GM19351 (cell line): ENCODE results near the gene TMEM219.

Experiments used
- ATAC-seq: cut with Tn5 transposase; IDR thresholded peaks from one replicate; pipeline ENCODE4 v1.9.1; 2021; ENCODE audit warnings: mild to moderate bottlenecking, moderate library complexity; ENCODE audit not compliant: unreplicated experiment

TMEM219 gene

DNA sequence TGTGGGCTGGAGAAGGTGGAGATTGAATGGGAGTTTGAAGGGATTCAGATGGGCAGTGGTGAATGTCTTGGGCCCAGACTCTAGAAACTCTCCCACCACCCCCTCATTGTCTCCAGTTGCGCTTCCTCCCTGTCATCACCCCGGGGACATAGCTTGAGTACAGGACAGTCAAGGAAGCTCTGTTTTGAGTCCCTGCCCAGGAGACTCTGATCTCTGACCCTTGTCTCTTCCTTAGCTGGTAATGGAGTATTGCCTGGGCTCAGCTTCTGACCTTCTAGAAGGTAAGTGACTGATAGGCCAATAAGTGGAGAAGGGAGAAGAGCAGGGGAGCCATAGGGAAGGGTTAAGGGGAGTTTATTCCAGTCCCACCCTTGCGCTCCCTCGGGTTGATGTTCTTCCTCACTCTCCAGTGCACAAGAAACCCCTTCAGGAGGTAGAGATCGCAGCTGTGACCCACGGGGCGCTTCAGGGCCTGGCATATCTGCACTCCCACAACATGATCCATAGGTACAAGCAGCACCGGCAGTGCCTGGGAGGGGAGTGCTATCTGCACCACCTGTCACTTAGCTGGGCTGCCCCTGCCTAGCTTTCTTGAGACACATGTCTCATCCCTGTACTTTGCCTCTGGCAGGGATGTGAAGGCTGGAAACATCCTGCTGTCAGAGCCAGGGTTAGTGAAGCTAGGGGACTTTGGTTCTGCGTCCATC lies 16.8 kb downstream of the TMEM219 start:
- no peak for ATAC-seq

DNA sequence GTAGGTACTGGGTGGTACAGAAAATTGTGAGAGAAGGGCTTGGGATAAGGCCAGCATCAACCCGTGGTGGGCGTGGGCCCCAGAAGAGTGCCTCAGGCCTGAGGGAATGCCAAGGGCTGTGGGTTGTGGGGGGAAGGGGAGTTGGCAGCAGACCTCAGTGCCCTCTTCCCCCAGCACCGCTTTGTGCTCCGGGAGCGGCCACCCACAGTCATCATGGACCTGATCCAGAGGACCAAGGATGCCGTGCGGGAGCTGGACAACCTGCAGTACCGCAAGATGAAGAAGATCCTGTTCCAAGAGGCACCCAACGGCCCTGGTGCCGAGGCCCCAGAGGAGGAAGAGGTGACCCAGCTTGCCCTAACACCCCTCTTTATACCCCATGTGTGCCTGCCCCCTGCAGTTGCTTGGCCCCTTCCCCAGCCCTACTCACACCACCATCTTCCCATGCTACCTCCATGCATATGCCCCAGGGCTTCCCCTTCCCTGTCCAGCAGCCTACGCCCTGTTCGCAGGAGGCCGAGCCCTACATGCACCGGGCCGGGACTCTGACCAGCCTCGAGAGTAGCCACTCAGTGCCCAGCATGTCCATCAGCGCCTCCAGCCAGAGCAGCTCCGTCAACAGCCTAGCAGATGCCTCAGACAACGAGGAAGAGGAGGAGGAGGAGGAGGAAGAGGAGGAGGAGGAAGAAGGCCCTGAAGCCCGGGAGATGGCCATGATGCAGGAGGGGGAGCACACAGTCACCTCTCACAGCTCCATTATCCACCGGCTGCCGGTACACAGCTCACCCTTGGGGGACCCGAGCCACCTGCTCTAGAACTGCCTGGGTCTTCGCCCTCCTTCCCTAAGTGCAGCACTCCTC lies 20.9 kb downstream of the TMEM219 start:
- ATAC-seq: no peak

DNA sequence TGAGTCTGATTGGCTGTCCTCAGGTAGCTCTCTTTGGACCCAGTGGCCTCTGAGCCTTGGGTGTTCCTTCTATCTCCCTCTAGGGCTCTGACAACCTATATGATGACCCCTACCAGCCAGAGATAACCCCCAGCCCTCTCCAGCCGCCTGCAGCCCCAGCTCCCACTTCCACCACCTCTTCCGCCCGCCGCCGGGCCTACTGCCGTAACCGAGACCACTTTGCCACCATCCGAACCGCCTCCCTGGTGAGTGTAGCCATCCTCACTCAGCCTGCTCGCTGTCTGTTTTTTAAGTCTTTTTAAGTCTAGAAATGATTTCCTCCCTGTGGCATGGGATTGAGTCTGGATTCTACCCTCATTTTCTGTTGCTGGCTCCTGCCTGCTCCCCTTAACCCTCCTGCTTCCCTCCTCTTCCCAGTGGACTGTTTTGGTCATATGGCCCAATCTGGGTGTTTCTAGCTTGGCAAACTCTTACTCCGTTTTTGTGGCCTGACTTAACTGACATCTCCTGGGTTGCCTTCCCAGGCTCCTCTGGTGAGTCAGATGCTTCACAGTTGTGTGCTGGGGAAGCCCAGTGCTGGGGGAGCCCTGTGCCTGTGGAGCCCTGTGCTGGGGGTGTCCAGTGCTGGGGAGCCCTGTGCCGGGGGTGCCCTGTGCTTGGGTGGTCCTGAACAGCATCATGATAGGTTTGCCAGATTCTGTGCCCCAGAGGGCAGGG lies 21.7 kb downstream of the TMEM219 start:
- no peak for ATAC-seq

DNA sequence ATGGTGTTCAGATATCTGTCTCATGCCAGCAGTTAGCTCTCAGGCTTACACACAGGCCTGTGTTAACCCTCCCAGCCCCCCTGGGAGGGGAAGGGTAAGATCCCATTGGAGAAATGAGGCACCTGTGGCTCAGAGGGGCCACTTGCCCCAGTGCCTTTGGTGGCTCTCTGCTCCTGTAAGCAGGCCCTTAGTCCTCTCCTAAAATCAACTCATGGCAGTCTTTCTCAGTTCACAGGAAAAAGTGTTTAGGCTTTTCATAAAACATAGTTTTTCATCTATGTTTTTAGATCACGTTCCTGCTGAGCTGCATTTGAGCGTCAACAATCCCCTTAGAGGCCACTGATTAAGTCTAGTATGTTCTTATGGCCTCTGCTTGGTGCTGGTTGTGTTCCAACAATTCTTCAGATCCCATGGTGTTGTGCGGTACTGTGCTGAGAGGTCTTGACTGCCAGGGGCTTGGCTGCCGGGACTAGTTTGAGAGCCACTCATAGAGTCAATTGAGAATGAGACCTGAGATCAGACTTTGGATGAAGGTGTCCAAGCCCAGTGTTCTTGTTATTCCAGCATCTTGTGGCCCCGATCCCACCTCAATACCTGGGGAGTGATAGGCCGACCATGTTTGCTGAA lies 22.4 kb downstream of the TMEM219 start:
- no peak for ATAC-seq

DNA sequence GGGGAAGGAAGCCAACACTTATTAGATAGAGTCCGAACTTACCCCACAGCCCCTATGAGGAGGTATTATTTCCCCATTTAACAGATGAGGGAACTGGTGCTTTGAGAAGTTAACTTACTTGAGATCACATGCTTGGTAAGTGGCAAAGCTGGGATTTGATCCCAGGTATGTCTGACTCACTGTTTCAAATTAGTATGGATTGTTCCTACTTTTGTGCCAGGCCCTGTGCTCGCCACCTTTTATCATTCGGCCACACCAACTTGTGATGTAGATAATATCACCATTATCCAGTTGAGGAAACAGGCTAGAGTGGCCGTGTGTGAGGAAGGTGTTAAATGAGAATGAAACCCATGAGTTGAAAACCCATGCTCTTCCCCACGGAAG lies 22.9 kb downstream of the TMEM219 start:
- no peak for ATAC-seq

DNA sequence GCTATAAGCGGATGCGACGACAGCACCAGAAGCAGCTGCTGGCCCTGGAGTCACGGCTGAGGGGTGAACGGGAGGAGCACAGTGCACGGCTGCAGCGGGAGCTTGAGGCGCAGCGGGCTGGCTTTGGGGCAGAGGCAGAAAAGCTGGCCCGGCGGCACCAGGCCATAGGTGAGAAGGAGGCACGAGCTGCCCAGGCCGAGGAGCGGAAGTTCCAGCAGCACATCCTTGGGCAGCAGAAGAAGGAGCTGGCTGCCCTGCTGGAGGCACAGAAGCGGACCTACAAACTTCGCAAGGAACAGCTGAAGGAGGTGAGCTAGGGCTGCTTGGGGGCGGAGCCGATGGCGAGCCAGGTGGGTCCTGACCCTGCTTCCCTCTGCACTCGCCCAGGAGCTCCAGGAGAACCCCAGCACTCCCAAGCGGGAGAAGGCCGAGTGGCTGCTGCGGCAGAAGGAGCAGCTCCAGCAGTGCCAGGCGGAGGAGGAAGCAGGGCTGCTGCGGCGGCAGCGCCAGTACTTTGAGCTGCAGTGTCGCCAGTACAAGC lies 23.5 kb downstream of the TMEM219 start:
- ATAC-seq: no peak

DNA sequence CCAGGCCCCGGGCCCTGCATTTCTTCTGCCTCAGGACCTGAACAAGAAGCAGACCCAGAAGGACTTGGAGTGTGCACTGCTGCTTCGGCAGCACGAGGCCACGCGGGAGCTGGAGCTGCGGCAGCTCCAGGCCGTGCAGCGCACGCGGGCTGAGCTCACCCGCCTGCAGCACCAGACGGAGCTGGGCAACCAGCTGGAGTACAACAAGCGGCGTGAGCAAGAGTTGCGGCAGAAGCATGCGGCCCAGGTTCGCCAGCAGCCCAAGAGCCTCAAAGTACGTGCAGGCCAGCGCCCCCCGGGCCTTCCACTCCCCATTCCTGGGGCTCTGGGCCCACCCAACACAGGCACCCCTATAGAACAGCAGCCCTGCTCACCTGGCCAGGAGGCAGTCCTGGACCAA lies 24.4 kb downstream of the TMEM219 start:
- no peak for ATAC-seq

DNA sequence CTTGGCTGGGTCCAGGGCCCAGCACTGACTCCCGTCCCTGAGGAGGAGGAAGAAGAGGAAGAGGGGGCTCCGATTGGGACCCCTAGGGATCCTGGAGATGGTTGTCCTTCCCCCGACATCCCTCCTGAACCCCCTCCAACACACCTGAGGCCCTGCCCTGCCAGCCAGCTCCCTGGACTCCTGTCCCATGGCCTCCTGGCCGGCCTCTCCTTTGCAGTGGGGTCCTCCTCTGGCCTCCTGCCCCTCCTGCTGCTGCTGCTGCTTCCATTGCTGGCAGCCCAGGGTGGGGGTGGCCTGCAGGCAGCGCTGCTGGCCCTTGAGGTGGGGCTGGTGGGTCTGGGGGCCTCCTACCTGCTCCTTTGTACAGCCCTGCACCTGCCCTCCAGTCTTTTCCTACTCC lies 25.1 kb downstream of the TMEM219 start:
- no peak for ATAC-seq

DNA sequence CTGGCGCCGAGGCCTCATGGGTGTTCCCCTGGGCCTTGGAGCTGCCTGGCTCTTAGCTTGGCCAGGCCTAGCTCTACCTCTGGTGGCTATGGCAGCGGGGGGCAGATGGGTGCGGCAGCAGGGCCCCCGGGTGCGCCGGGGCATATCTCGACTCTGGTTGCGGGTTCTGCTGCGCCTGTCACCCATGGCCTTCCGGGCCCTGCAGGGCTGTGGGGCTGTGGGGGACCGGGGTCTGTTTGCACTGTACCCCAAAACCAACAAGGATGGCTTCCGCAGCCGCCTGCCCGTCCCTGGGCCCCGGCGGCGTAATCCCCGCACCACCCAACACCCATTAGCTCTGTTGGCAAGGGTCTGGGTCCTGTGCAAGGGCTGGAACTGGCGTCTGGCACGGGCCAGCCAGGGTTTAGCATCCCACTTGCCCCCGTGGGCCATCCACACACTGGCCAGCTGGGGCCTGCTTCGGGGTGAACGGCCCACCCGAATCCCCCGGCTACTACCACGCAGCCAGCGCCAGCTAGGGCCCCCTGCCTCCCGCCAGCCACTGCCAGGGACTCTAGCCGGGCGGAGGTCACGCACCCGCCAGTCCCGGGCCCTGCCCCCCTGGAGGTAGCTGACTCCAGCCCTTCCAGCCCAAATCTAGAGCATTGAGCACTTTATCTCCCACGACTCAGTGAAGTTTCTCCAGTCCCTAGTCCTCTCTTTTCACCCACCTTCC lies 25.6 kb downstream of the TMEM219 start:
- no peak for ATAC-seq

DNA sequence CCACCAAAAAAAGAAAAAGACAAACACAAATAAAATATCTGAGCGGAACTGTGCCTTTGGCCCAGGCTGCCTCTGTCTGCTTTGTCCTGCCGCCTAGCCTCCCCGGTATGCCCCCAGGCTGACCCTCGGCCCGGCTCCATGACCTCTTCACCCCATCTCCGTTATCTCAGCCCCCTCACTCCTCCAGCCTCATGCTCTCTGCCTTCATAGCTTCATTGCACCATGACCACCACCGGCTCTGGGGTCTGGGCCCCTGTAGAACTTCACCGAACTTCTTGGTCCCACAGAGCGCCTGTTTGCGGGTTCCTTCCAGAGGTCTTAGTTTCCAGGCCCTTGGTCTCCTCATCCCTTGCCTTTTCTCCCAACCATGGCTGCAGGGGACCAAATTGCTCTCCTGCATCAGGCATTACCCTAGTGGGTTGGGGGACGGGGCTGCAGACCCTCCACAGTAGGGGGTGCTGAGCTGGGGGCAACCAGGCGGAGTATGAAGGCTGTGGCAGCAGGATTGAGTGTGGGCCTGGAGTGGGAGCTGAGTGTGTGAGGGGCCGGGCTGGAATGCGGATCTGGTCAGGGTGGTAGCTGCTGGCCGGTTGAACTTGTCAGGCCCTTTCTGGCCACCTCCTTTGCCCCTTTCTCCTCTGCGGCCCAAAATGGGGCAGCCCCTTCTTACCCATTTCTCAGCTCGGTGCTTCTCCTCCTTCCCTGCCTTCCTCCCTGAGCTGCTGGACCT lies 26.6 kb downstream of the TMEM219 start:
- no peak for ATAC-seq

DNA sequence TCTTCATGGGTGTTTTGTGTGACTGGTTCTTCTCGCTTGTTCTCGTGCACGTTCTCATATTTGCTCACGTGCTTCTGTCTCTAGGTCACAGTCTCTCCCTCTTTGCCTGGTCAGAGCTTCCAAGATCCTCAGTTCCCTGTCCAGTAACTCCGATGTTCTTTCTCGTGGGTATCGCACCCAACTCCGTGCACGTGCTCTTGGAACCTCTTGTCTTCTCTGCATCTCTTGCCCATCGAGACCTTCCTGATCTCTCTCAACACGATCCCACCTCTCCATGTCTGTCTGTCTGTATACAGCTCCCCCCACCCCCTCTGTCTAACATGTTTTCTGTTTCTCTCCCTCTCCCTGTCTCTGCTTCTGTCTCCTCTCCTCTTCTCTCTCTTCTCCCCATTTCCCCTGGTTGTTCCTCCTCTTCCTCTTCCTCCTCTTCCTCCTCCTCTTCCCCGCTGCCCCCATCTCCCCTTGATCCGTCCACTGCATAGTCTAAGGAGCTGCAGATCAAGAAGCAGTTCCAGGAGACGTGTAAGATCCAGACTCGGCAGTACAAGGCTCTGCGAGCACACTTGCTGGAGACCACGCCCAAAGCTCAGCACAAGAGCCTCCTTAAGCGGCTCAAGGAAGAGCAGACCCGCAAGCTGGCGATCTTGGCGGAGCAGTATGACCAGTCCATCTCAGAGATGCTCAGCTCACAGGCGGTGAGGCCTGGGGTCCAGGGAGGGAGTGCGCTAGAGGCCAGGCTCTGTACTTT lies 27.4 kb downstream of the TMEM219 start:
- ATAC-seq: no peak

DNA sequence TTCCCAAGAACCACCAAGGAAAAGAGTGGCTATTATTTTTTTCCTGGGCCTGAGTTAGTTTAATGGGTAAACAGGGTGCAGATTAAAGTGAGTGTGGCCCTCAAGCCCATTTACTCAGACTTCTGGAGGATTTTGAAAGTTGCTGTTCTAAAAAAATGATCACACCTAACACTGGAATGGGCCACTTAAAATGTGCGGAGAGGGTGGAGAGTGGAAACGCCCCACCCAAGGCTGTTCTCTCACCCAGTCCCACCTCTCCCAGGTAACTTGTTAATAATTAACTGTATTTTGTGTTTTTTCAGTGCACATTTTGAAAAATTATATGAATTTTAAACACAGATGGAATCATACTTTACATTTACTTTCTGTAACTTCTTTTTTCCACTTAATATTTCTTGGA lies 28.2 kb downstream of the TMEM219 start:
- no peak for ATAC-seq

DNA sequence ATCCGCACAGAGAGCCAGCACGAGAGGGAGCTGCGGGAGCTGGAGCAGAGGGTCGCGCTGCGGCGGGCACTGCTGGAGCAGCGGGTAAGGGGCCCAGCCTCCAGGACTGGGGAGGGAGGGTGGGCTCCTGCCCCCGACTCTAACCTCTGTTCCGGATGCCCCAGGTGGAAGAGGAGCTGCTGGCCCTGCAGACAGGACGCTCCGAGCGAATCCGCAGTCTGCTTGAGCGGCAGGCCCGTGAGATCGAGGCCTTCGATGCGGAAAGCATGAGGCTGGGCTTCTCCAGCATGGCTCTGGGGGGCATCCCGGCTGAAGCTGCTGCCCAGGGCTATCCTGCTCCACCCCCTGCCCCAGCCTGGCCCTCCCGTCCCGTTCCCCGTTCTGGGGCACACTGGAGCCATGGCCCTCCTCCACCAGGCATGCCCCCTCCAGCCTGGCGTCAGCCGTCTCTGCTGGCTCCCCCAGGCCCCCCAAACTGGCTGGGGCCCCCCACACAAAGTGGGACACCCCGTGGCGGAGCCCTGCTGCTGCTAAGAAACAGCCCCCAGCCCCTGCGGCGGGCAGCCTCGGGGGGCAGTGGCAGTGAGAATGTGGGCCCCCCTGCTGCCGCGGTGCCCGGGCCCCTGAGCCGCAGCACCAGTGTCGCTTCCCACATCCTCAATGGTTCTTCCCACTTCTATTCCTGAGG lies 29.1 kb downstream of the TMEM219 start:
- no peak for ATAC-seq

DNA sequence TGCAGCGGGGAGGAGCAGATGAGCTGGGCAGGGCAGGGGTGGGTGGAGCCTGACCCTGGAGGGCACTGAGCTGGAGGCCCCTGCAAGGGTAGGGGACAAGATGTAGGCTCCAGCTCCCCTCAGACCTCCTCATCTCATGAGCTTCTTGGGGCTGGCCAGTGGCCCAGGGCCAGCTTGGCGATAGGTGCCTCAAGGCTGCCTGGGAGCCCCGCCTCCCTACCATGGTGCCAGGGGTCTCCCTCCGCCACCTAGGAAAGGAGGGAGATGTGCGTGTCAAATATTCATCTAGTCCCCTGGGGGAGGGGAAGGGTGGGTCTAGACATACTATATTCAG lies 29.7 kb downstream of the TMEM219 start:
- no peak for ATAC-seq

DNA sequence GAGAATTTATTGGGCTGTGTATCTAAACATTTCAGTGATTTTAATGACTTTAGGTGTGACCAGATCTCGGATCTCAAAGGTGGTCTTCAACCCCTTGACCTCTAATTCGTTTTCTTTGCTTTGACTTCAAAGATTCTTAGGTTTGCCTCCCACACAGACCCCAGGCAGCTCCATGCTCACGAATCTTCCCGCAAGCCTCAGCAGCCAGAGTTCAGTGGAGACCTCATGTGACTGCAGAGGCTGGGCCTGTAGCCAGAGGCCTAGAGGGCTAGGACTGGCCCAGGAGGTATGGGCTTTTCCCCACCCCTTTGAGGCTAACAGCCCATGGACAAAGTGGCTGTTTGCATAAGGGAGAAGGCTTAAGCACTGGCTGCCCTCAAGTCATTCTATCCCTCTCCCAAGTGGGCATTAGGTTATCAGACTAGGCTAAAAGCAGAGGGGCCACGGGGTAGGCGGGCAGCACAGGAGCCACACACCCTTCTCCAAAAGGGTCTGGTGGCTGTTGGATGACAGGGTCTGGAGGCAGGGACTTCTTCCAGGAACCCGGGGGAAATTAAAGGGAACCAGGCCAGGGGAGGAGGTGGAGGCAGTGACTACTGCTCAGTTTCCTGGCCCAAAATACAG lies 30.6 kb downstream of the TMEM219 start:
- ATAC-seq: no peak

DNA sequence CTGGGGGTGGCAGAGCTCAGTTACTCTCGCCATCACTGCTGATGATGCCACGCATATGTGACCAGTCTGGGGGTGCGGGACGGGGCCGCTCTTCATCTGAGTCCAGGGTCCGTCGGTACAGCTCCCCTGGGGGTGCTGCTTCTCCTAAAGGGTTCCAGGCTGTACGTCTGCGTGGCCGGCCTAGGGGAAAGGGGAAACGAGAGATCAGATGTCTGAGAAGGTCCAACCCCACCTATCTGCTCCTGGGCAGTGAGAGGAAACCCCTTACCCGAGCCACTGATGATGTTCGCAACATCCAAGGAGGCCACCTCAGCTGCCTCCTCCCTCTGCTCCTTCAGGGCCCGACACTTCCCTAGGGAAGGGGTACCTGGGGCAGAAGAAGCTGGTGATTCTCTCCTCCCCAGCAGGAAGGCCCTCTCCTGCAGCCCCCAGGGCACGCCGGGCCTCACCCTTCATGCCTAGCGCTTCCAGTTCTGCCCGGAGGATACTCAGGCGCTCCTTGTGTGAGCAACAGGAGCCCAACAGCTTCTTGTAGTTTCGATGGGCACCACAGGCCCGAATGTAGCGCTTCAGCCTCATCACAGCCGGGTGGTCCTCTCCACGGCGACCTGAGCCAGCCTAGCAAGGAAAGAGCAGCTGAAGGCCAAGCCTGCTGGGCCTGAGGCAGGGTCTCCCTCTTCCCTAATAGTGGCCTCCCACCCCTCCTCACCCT lies 31.5 kb downstream of the TMEM219 start:
- no peak for ATAC-seq

DNA sequence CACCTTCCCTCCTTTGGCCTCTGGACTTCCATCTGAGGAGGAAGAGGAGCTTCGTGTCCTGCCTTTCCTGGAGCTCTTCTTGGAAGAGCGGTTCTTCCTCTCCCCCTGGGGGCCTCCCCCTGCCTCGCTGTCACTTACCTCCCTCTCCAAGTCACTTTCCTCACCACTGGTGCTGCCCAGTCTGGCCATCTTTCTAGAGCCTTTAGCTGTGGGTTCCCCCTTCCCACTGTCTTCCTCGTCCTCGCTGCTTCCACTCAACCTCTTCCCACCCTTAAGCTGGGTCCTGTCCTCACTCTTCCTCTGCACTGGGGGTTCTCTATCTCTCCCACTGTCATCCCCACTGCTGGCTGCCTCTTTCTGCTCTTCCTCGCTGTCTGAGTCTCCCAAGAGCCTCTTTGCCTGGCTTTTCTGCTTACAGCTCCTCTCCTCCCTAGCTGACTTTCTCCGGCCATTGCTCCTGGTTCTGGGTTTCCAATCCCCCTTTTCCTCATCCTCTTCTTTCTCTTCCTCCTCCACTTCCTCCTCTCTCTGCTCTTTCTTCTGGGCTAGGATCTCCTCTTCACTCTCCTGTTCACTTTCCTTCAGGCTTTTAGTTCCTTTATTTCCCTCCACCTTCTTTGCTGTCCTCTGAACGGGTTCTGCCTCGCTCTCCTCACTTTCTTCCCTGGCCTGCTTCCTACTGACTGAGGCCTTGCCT lies 32.2 kb downstream of the TMEM219 start:
- no peak for ATAC-seq
